Peyer's patch (tissue), 4 donors: Measurements from ENCODE around the gene ACTR1B.

Source experiments
- CTCF ChIP-seq, 6 experiments: fragments of 450-650 bp in 4 of 6; fragments of 200-600 bp in 2 of 6; sonication (generic) in 1 of 6; IDR thresholded peaks; one replicate each; pipeline ENCODE4 v1.5.1; 2017 to 2019; ENCODE audit warnings: antibody characterized with exemption in 6 of 6, mild to moderate bottlenecking in 3 of 6, moderate library complexity in 1 of 6
- POLR2A ChIP-seq, 2 donors: fragments of 450-650 bp; IDR thresholded peaks; one replicate each; pipeline ENCODE4 v1.5.1; 2017; ENCODE audit warnings: antibody characterized with exemption in 2 of 2, mild to moderate bottlenecking in 2 of 2, moderate library complexity in 2 of 2

DNA sequence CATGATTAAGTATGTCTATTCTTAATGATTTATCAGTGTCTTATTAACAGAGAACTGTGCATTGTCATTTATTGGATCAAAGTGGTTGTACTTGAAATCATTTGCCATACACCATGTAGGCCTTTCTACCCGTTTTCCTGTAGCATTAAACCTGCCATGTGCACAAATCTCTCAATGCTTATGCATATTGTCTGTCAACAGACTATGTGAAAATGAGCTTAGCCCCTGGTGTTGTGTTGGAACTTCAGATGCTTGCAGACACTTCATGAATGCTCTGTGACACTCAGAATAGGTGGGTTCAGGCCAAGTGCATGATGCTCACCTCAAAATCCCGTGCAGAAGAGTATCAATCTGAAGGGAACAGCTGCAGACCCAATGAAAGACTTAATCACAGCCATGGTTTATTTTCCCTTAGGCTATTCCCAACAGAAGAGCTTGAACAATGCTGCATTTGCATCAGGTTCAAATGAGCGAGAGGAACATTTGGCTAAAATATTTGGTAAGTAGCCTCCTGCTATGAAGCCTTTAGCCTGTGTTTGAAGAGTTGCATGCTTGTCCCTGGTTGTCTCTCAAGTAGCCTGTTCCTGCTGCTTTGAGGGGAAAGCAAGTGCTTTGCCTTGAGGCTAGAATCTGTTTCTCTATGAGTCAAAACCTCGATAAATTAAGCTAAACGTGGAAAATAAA, 11.7 kb upstream of the ACTR1B start:
- TF ChIP-seq CTCF (IDR thresholded peaks at IDR 0.05) (no peak), POLR2A (IDR thresholded peaks at IDR 0.05) (no peak)
